ENCODE data around the gene MMP20. TPM values are rescaled to one million over a fixed set of nuclear protein-coding genes. Genes with fewer than 3 reads are reported as not detected.

MMP20 gene
- total RNA-seq, 1 experiment from 2014 or later: not detected

DNA sequence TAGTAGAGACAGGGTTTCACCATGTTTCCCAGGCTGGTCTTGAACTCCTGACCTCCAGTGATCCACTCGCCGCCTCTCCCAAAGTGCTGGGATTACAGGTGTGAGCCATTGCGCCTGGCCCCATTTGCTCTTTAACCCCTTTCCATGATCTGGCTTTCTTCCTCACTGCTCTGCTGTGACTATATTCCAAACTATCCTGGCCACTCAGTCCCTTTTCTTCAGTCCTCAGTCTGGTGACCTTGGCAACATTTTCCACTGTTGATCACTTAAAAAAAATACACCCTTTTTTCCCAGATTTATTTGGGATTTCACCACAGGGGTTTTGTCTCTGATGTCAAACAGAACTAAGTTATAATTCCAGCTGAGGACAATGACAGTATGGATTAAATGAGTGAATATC lies 24.5 kb downstream of the MMP20 start:
- in situ Hi-C loops (cut with HindIII; ENCODE audit: low sequenced_read_pairs): no loop called here
- no peak for DNase-seq (ENCODE audit: low spot score)

GRCh38 chr11:102599642-102600261 lies 25.4 kb downstream of the MMP20 start:
- in situ Hi-C loops (cut with HindIII; ENCODE audit: low sequenced_read_pairs): no loop called here
- DNase-seq (ENCODE audit: low spot score): no peak

GRCh38 chr11:102598272-102598671 lies 26.9 kb downstream of the MMP20 start:
- no peak for DNase-seq (ENCODE audit: low spot score)
- in situ Hi-C loops (cut with HindIII; ENCODE audit: low sequenced_read_pairs): no loop called here

DNA sequence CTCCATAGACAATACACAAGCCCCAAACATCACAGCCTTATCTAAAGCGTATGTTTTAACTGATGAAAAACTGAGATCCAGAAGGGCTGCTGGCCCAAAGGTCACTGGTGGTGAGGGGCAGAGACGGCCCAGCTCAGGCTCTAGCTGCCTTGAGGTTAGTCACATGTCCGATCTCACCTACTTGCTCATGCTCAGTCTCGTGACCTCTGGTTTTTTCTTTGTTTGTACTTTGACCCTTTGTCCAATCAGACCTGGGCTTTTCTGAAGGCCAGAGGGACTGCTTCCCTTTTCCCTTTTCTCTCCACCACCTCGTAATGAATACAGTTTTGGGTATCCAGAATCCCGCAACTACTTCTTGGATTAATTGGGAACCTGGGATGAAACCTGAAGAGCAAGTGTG lies 28.6 kb downstream of the MMP20 start:
- DNase-seq (ENCODE audit: low spot score): no peak
- in situ Hi-C loops (cut with HindIII; ENCODE audit: low sequenced_read_pairs): no loop called here

GRCh38 chr11:102592634-102593581 lies 32.2 kb downstream of the MMP20 start:
- in situ Hi-C loops (cut with HindIII; ENCODE audit: low sequenced_read_pairs): no loop called here
- no peak for DNase-seq (ENCODE audit: low spot score)

GRCh38 chr11:102592131-102592530 lies 33.0 kb downstream of the MMP20 start:
- in situ Hi-C loops (cut with HindIII; ENCODE audit: low sequenced_read_pairs): no loop called here
- DNase-seq (ENCODE audit: low spot score): no peak

DNA sequence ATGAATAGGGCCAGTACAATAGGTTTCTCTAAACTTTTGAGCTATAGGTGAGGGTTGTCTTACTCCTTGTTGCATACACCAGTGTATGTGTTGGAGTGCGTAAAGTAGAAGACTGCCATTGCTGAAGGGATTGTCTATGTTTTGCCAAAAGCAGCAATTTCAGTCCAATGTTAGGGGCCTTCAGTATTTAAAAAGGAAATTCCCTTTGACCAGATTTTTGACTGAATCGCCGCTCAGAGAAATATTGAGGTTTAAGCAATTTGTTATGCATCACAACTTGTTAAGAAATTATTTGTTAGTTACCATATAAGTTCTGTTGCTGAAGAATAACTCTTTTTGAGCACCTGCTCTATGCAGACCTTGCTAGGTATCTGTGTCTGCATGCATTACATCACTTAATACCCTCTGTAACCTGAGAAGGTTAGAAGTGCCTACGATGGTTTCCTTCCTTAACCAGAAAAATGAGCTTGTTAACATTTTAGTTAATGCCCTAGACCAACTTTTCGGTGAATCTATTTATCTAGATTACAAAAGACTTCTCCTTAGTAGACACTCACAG lies 33.9 kb downstream of the MMP20 start:
- DNase-seq (ENCODE audit: low spot score): no peak
- in situ Hi-C loops (cut with HindIII; ENCODE audit: low sequenced_read_pairs): no loop called here

DNA sequence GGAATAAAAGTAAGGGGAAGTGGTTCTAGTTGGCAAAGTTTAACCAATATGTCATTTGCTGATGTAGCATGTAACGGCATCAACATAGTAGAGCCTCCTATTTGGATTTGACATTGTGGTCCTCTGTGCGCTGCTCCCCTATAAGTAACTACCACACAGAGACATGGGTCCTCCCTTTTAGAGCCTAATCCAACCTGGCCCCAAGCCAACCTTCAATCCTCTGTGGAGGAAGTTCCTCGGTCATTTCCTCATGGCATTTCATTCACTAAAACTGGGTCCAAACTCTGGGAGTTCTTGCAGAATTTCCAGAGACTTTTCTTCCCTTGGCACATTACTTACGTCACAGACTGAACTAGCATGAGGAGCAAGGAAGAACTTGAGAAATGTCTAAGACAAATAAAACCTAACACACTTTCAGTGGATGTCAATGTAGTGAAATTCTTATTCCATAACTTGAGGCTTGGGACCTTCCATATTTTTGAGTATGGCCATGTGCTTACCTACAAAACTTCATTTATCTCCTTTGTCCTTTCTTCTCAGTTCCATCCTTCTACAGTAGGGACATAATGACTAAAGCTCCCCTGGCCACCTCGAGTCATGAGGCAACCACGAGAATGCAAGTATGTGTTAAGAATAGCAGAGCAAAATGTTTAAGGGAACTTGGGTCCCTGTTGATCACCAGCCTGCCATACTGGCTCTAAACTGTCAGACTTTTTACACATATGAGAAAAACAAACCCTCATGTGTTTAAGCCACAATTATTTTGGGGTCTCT lies 34.7 kb downstream of the MMP20 start:
- in situ Hi-C loops (cut with HindIII; ENCODE audit: low sequenced_read_pairs): no loop called here
- DNase-seq (ENCODE audit: low spot score): no peak

- DNase-seq (ENCODE audit: low spot score): no peak
- in situ Hi-C loops (cut with HindIII; ENCODE audit: low sequenced_read_pairs): no loop called here
Measured at GRCh38 chr11:102589047-102589459, 36.1 kb downstream of the MMP20 start.

GRCh38 chr11:102587722-102588121 lies 37.4 kb downstream of the MMP20 start:
- no peak for DNase-seq (ENCODE audit: low spot score)
- in situ Hi-C loops (cut with HindIII; ENCODE audit: low sequenced_read_pairs): no loop called here

- in situ Hi-C loops (cut with HindIII; ENCODE audit: low sequenced_read_pairs): no loop called here
- DNase-seq (ENCODE audit: low spot score): no peak
Measured at GRCh38 chr11:102583141-102583873, 41.8 kb downstream of the MMP20 start.

GRCh38 chr11:102582140-102582539 lies 43.0 kb downstream of the MMP20 start:
- in situ Hi-C loops (cut with HindIII; ENCODE audit: low sequenced_read_pairs): no loop called here
- no peak for DNase-seq (ENCODE audit: low spot score)

DNA sequence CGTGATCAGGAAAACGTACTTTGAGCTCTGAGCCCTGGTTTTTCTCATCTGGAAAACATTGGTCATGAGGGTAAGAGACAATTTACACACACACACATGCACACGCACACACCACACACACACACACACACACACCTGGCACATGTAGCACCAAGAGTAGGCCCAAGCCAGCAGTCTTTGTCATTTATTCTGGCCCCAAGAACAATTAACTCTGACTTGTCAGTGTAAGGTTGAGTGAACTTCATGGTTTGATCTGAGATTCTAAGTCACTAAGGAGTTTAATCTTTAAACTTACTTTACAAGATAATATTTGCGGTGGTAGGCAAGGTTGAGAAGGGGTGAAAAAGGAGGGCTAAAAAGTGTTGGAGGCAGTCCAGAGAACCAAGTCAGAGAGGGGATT lies 44.1 kb downstream of the MMP20 start:
- no peak for DNase-seq (ENCODE audit: low spot score)

DNA sequence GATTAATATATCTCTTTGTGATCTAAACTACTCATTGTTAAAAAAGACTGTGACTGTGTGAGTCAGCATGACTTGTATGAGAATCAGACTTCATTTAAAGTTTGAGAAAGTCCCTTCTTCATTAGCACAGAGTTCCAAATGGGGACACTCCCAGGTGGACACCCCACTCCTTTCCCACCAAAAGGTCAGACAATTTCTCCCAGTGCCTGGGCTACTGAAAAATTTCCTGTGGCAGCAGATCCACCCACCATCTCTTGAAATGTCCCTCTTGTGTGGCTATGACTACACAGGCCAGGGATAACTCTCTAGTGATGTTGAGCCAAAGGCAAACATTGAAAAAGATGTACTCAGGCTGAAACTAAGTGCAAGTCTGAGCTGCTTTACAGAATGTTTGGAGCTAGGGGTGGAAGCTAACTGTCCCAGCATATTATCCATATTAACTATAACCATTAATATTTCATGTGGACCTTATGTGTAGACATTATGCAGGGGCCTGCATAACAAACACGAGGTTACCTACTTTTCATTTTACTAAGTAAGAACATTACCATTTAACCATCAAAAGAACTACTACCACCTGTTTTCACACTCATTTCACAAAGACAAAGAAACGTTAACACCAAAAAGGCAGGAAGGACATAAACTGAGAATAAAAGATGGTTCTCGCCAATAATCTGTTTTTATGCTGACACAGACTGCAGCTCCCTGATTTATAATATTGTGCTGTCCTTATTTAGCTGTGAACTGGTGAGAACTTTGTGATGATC lies 44.8 kb downstream of the MMP20 start:
- no peak for DNase-seq (ENCODE audit: low spot score)
- in situ Hi-C loops (cut with HindIII; ENCODE audit: low sequenced_read_pairs): no loop called here

More for the DNA sequence above, 44.1 kb downstream of the MMP20 start:
- in situ Hi-C loops (cut with HindIII; ENCODE audit: low sequenced_read_pairs): no loop called here

DNA sequence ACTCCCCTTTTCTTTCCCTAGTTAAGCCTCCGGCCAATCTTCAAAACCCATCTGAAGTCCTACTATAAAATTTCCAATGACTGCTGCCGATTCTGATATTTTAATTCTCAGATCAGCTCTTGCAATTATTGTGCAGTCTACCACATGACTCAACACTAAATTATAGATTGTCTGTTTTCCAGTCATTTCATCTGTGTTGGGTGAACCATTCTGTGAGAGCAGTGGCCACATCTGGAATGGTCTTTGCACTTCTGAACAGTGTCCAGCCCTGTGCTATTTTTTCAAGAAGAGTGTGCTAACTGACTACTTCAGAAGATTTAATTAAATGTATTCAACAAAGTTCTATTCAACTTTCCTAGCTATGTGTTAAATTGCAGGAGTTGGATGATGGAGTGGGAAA lies 47.4 kb downstream of the MMP20 start:
- in situ Hi-C loops (cut with HindIII; ENCODE audit: low sequenced_read_pairs): no loop called here
- DNase-seq (ENCODE audit: low spot score): no peak

DNA sequence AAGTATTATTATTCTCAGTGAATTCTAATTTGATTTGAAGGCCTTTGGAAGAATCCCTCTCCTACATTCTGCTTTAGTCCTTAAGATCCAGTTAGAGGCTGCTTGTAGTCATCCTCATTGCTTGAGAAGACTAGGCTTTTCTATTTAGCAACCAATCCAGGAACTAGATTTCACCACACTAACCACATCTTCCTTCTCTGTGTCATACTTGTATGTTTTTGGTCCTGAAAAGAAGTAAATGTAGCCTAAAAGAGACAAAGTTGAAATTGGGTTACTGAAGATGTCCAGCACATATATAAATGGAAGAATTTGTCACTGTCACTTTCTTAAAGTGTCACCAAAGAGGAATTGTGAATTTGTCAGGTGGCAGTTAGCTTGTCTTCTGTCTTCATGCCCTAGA lies 48.0 kb downstream of the MMP20 start:
- in situ Hi-C loops (cut with HindIII; ENCODE audit: low sequenced_read_pairs): no loop called here

GRCh38 chr11:102576350-102576749 lies 48.8 kb downstream of the MMP20 start:
- DNase-seq (ENCODE audit: low spot score): no peak
- in situ Hi-C loops (cut with HindIII; ENCODE audit: low sequenced_read_pairs): no loop called here

More for the DNA sequence above, 48.0 kb downstream of the MMP20 start:
- no peak for DNase-seq (ENCODE audit: low spot score)

GRCh38 chr11:102575012-102575411 lies 50.1 kb downstream of the MMP20 start:
- no peak for DNase-seq (ENCODE audit: low spot score)
- in situ Hi-C loops (cut with HindIII; ENCODE audit: low sequenced_read_pairs): no loop called here

All from G401 (cell line).